Neural cell (in vitro differentiated cells): Measurements from ENCODE around the gene ACOXL. TPM values are rescaled to one million over a fixed set of nuclear protein-coding genes. Genes with fewer than 3 reads are reported as not detected.

Experiments
- H2AFZ ChIP-seq: fragments of 200-600, 300-800 bp; sonication (generic), shearing (Covaris generic); 2 replicates; pipeline ENCODE4 v1.6.0; 2014; ENCODE audit warnings: low read depth, mild to moderate bottlenecking, antibody characterized with exemption, low read length, moderate library complexity
- H3F3A ChIP-seq: fragments of 200-600 bp; shearing (Covaris generic); 2 replicates; pipeline ENCODE4 v1.6.1; 2016; ENCODE audit warnings: mild to moderate bottlenecking, moderate library complexity, mixed read lengths, antibody characterized with exemption, low read length; ENCODE audit not compliant: insufficient read depth, poor library complexity, severe bottlenecking
- H3K27ac ChIP-seq: fragments of 200-600, 300-800 bp; sonication (generic), shearing (Covaris generic); 2 replicates; pipeline ENCODE4 v1.5.1; 2014; ENCODE audit warnings: mild to moderate bottlenecking, low read length, moderate library complexity
- H3K27me3 ChIP-seq: fragments of 300-800, 200-600 bp; sonication (generic), shearing (Covaris generic); 2 replicates; pipeline ENCODE4 v1.6.0; 2014; ENCODE audit warnings: mild to moderate bottlenecking, low read depth, low read length, moderate library complexity; ENCODE audit not compliant: insufficient read depth
- H3K36me3 ChIP-seq: fragments of 300-800, 200-600 bp; sonication (generic), shearing (Covaris generic); 2 replicates; pipeline ENCODE4 v1.5.1; 2014; ENCODE audit warnings: mild to moderate bottlenecking, antibody characterized with exemption, low read length, moderate library complexity; ENCODE audit not compliant: insufficient read depth
- H3K4me2 ChIP-seq: fragments of 300-800, 200-600 bp; sonication (generic), shearing (Covaris generic); 2 replicates; pipeline ENCODE4 v1.6.0; 2014; ENCODE audit warnings: mild to moderate bottlenecking, low read length
- H3K4me3 ChIP-seq: fragments of 300-800, 200-600 bp; sonication (generic), shearing (Covaris generic); 2 replicates; pipeline ENCODE4 v1.5.1; 2014; ENCODE audit warnings: mild to moderate bottlenecking, low read length, moderate library complexity
- H3K79me2 ChIP-seq: fragments of 200-600 bp; shearing (Covaris generic); replicated peaks from 2 replicates; pipeline ENCODE4 v1.6.0; 2014; ENCODE audit warnings: mild to moderate bottlenecking, low read length, moderate library complexity; ENCODE audit not compliant: insufficient read depth
- H3K9ac ChIP-seq: fragments of 300-800, 200-600 bp; sonication (generic), shearing (Covaris generic); 2 replicates; pipeline ENCODE4 v1.6.1; 2016; ENCODE audit warnings: mild to moderate bottlenecking, low read length, mixed read lengths
- H3K9me2 ChIP-seq: fragments of 200-600 bp; shearing (Covaris generic); 2 replicates; pipeline ENCODE4 v1.6.1; 2016; ENCODE audit warnings: mild to moderate bottlenecking, low read length, mixed read lengths; ENCODE audit not compliant: insufficient read depth
- H3K9me3 ChIP-seq: fragments of 200-600, 300-800 bp; sonication (generic), shearing (Covaris generic); 2 replicates; pipeline ENCODE4 v1.6.1; 2016; ENCODE audit warnings: mild to moderate bottlenecking, mixed run types, low read length, moderate library complexity, mixed read lengths
- H4K20me1 ChIP-seq: fragments of 200-600 bp; shearing (Covaris generic); 2 replicates; pipeline ENCODE4 v1.6.1; 2016; ENCODE audit warnings: mild to moderate bottlenecking, mixed run types; ENCODE audit not compliant: insufficient read depth
- EP300 ChIP-seq: fragments of 450-650 bp; conservative IDR thresholded peaks from 2 replicates; pipeline ENCODE4 v1.6.1; 2014; ENCODE audit warnings: antibody characterized with exemption, mild to moderate bottlenecking, moderate library complexity; ENCODE audit not compliant: poor library complexity, severe bottlenecking
- EZH2 ChIP-seq: fragments of 200-600, 300-800 bp; shearing (Covaris generic), sonication (generic); IDR thresholded peaks from 2 replicates; pipeline ENCODE4 v1.6.1; 2014; ENCODE audit warnings: antibody characterized with exemption, low read length, borderline replicate concordance, mild to moderate bottlenecking; ENCODE audit not compliant: insufficient read depth, poor library complexity, severe bottlenecking
- MXI1 ChIP-seq: fragments of 450-650 bp; conservative IDR thresholded peaks from 2 replicates; pipeline ENCODE4 v1.6.1; 2014; ENCODE audit warnings: antibody characterized with exemption, mild to moderate bottlenecking; ENCODE audit not compliant: poor library complexity, severe bottlenecking
- POLR2AphosphoS5 ChIP-seq: IDR thresholded peaks from 2 replicates; pipeline ENCODE4 v1.6.1; 2012
- RAD21 ChIP-seq: fragments of 450-650 bp; conservative IDR thresholded peaks from 2 replicates; pipeline ENCODE4 v1.6.1; 2014; ENCODE audit warnings: antibody characterized with exemption, mild to moderate bottlenecking, moderate library complexity
- REST ChIP-seq: IDR thresholded peaks from 2 replicates; pipeline ENCODE4 v1.6.1; 2012; ENCODE audit warnings: borderline replicate concordance
- SMC3 ChIP-seq: fragments of 450-650 bp; conservative IDR thresholded peaks from 2 replicates; pipeline ENCODE4 v1.6.1; 2014; ENCODE audit warnings: antibody characterized with exemption, mild to moderate bottlenecking, moderate library complexity; ENCODE audit not compliant: poor library complexity
- TAF1 ChIP-seq: IDR thresholded peaks from 2 replicates; pipeline ENCODE4 v1.6.1; 2012; ENCODE audit warnings: low read depth
- polyA plus RNA-seq: library from polyadenylated mRNA; depleted of rRNA; stranded (reverse); fragments of >200 nt; gene quantifications from 2 replicates; pipeline ENCODE4 v1.2.3, GENCODE V29; 2014
- TF ChIP-seq, protein P1 (sequence below): fragments of 450-650 bp; IDR thresholded peaks from 2 replicates; pipeline ENCODE4 v1.5.1; 2014; ENCODE audit warnings: antibody characterized with exemption, mild to moderate bottlenecking, moderate library complexity; ENCODE audit not compliant: poor library complexity, severe bottlenecking

Gene ACOXL
- polyA plus RNA-seq, 1 donor from 2014 or later = not detected

GRCh38 chr2:110768591-110768990 is 36.2 kb downstream of the ACOXL start:
- H4K20me1 ChIP-seq = no peaks in the 10 kb centered on the region
- TF ChIP-seq TAF1 = no peak
- no peaks in the 10 kb centered on the region for H3K27me3 ChIP-seq
- H3K9me2 ChIP-seq = no peaks in the 10 kb centered on the region
- H3K36me3 ChIP-seq = no peaks in the 10 kb centered on the region
- no peaks in the 10 kb centered on the region for H3K9me3 ChIP-seq
- no peak overlapping the region for H2AFZ ChIP-seq
- no peak overlapping the region for H3K4me2 ChIP-seq
- H3K9ac ChIP-seq = no peak overlapping the region
- no peaks in the 10 kb centered on the region for H3F3A ChIP-seq
- no peak overlapping the region for H3K27ac ChIP-seq
- H3K4me3 ChIP-seq = no peak overlapping the region
- no peaks in the 10 kb centered on the region for H3K79me2 ChIP-seq

DNA sequence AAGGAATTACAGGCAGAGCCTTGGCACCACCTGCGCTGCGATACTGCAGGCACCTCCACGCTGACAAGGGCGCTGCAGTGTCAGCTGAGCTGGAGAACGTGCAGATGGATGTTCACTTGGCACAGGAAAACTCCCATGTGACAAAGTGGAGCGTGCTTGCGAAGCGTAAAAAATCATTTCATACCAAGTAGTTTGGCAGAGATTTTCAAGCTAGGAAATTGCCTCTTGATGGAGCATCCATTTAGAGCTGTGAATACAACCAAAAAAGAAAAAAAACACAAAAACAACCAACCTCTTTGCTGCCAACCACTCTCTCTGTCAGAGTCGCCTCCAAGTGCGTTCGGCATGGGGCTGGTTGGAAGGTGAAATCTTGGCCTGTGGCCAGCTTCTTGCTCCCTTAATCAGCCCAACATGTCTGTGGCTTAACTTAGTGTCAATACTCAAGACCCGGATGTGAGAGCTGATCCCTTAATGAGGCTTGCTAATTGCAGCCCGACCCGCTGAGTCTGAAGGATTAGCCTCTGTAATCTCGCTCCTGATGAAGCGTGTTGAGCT is 38.1 kb downstream of the ACOXL start:
- no peak for TF ChIP-seq REST
- no peak for TF ChIP-seq POLR2AphosphoS5
- no peak for TF ChIP-seq TAF1
- TF ChIP-seq EZH2 = no peak
- TF ChIP-seq EP300 = no peak
- TF ChIP-seq, protein P1, sequence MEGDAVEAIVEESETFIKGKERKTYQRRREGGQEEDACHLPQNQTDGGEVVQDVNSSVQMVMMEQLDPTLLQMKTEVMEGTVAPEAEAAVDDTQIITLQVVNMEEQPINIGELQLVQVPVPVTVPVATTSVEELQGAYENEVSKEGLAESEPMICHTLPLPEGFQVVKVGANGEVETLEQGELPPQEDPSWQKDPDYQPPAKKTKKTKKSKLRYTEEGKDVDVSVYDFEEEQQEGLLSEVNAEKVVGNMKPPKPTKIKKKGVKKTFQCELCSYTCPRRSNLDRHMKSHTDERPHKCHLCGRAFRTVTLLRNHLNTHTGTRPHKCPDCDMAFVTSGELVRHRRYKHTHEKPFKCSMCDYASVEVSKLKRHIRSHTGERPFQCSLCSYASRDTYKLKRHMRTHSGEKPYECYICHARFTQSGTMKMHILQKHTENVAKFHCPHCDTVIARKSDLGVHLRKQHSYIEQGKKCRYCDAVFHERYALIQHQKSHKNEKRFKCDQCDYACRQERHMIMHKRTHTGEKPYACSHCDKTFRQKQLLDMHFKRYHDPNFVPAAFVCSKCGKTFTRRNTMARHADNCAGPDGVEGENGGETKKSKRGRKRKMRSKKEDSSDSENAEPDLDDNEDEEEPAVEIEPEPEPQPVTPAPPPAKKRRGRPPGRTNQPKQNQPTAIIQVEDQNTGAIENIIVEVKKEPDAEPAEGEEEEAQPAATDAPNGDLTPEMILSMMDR = no peak
- TF ChIP-seq MXI1 = no peak
- TF ChIP-seq RAD21 = no peak
- no peak for TF ChIP-seq SMC3
- H3K36me3 ChIP-seq = no peaks in the 10 kb centered on the region
- H3K79me2 ChIP-seq = no peaks in the 10 kb centered on the region
- H2AFZ ChIP-seq = no peak overlapping the region
- H4K20me1 ChIP-seq = no peaks in the 10 kb centered on the region
- no peak overlapping the region for H3K4me3 ChIP-seq
- no peak overlapping the region for H3K27ac ChIP-seq
- H3K9ac ChIP-seq = no peak overlapping the region
- H3K9me2 ChIP-seq = no peaks in the 10 kb centered on the region
- H3K4me2 ChIP-seq = no peak overlapping the region
- no peaks in the 10 kb centered on the region for H3K9me3 ChIP-seq
- no peaks in the 10 kb centered on the region for H3K27me3 ChIP-seq
- no peaks in the 10 kb centered on the region for H3F3A ChIP-seq

DNA sequence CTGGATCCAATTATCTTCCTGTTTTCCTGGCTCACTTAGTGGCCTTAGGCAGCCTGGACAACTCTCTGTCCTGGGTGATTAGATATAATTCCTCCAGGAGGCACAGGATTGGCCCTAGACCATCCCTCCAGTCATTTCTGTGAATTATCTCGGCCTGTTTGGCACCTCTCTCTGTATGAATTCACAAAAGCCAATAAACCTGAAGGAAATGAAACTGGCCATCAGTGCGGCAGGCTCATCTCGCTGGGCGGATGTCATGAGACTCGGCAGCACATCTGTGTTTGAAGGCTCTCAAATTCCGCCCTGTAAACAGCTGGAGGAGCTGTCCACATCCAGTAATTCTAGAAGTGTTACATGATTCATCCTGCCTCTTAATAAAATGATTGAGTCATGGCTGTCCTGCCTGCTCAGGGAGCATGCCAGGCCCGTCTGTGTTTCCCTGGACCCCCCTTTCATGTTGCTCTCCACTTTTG is 38.6 kb downstream of the ACOXL start:
- Histone ChIP-seq H3K79me2 (no peaks in the 10 kb centered on the region), H3K9me3 (no peaks in the 10 kb centered on the region), H2AFZ (no peak overlapping the region), H3K9ac (no peak overlapping the region), H3K4me3 (no peak overlapping the region), H3K36me3 (no peaks in the 10 kb centered on the region), H3F3A (no peaks in the 10 kb centered on the region), H3K4me2 (no peak overlapping the region), H3K27me3 (no peaks in the 10 kb centered on the region), H4K20me1 (no peaks in the 10 kb centered on the region), H3K9me2 (no peaks in the 10 kb centered on the region), H3K27ac (no peak overlapping the region)
- TF ChIP-seq EZH2 (no peak), REST (no peak), MXI1 (no peak)
- TF ChIP-seq, protein P1 = no peak
